PC-3 (cell line): ENCODE data around the gene ZNF91.

ENCODE experiments used
- CTCF ChIP-seq: fragments of 300-600 bp; sonication (generic); conservative IDR thresholded peaks from 2 replicates; pipeline ENCODE4 v1.5.1; 2017; ENCODE audit warnings: antibody characterized with exemption, low read depth, mild to moderate bottlenecking, low read length
- EZH2 ChIP-seq: fragments of 300-600 bp; sonication (generic); IDR thresholded peaks from one replicate; pipeline ENCODE4 v1.6.1; 2017; ENCODE audit warnings: antibody characterized with exemption, mild to moderate bottlenecking, low read length; ENCODE audit not compliant: unreplicated experiment

GRCh38 chr19:23346696-23347095 lies 48.6 kb downstream of the ZNF91 start:
- TF ChIP-seq EZH2 (no peak), CTCF (no peak)
